Measurements from ENCODE around the gene CPNE7.

DNA sequence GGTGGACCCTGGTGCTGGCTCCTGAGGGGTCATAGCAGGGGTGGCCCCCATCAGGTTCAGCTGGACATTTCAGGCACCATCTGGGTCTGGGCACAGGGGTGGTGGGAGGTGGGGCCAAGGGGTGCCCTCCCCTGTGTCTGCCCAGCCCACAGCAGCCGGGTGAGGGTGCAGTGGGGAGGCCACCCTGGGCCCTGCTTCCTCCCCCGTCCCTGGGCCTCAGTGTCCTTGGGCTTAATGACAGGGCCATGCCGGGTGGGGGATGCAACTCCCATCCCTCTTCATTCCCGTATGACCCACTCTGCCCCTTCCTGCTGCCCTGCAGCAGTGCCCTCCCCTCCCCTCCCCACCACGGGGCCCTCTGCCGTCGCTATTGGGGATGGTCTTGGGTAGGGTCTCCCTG lies 10.7 kb downstream of the CPNE7 start:
- TF ChIP-seq, protein P1, sequence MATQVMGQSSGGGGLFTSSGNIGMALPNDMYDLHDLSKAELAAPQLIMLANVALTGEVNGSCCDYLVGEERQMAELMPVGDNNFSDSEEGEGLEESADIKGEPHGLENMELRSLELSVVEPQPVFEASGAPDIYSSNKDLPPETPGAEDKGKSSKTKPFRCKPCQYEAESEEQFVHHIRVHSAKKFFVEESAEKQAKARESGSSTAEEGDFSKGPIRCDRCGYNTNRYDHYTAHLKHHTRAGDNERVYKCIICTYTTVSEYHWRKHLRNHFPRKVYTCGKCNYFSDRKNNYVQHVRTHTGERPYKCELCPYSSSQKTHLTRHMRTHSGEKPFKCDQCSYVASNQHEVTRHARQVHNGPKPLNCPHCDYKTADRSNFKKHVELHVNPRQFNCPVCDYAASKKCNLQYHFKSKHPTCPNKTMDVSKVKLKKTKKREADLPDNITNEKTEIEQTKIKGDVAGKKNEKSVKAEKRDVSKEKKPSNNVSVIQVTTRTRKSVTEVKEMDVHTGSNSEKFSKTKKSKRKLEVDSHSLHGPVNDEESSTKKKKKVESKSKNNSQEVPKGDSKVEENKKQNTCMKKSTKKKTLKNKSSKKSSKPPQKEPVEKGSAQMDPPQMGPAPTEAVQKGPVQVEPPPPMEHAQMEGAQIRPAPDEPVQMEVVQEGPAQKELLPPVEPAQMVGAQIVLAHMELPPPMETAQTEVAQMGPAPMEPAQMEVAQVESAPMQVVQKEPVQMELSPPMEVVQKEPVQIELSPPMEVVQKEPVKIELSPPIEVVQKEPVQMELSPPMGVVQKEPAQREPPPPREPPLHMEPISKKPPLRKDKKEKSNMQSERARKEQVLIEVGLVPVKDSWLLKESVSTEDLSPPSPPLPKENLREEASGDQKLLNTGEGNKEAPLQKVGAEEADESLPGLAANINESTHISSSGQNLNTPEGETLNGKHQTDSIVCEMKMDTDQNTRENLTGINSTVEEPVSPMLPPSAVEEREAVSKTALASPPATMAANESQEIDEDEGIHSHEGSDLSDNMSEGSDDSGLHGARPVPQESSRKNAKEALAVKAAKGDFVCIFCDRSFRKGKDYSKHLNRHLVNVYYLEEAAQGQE (IDR thresholded peaks at IDR 0.05; ENCODE audit: insufficient replicate concordance, low read depth), result no peak
- TF ChIP-seq, protein P2, sequence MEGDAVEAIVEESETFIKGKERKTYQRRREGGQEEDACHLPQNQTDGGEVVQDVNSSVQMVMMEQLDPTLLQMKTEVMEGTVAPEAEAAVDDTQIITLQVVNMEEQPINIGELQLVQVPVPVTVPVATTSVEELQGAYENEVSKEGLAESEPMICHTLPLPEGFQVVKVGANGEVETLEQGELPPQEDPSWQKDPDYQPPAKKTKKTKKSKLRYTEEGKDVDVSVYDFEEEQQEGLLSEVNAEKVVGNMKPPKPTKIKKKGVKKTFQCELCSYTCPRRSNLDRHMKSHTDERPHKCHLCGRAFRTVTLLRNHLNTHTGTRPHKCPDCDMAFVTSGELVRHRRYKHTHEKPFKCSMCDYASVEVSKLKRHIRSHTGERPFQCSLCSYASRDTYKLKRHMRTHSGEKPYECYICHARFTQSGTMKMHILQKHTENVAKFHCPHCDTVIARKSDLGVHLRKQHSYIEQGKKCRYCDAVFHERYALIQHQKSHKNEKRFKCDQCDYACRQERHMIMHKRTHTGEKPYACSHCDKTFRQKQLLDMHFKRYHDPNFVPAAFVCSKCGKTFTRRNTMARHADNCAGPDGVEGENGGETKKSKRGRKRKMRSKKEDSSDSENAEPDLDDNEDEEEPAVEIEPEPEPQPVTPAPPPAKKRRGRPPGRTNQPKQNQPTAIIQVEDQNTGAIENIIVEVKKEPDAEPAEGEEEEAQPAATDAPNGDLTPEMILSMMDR (IDR thresholded peaks at IDR 0.05; ENCODE audit: insufficient read depth, low read length), result no peak
